GM18498 (cell line): ENCODE data around the gene PGPEP1.
"Not testable (repeated sequence)": the region's sequence is repeated elsewhere in the genome, so short reads cannot be mapped to it uniquely, and the experiment has no call there.

Source experiments
- ATAC-seq: cut with Tn5 transposase; IDR thresholded peaks from one replicate; pipeline ENCODE4 v1.9.1; 2021; ENCODE audit warnings: mild to moderate bottlenecking, moderate library complexity; ENCODE audit not compliant: unreplicated experiment

The PGPEP1 gene

GRCh38 chr19:18330868-18331267 is 9.5 kb upstream of the PGPEP1 start:
- no peak for ATAC-seq

- ATAC-seq, result no peak
Observed at GRCh38 chr19:18332917-18333530, 7.4 kb upstream of the PGPEP1 start.

GRCh38 chr19:18333680-18334079 is 6.7 kb upstream of the PGPEP1 start:
- no peak for ATAC-seq

- no peak for ATAC-seq
Observed at GRCh38 chr19:18336121-18336520, 4.3 kb upstream of the PGPEP1 start.

- ATAC-seq, result no peak
Observed at GRCh38 chr19:18338541-18338940, 1.9 kb upstream of the PGPEP1 start.

GRCh38 chr19:18339723-18340122 is 675 bp upstream of the PGPEP1 start:
- ATAC-seq, result no peak

GRCh38 chr19:18340990-18341868 is 831 bp downstream of the PGPEP1 start:
- ATAC-seq, result peak; percentile 59

GRCh38 chr19:18342090-18342632 is 1.8 kb downstream of the PGPEP1 start:
- ATAC-seq, result no peak

GRCh38 chr19:18344582-18344950 is 4.2 kb downstream of the PGPEP1 start:
- ATAC-seq, result no peak

- ATAC-seq, result no peak
Observed at GRCh38 chr19:18345296-18345695, 4.9 kb downstream of the PGPEP1 start.

GRCh38 chr19:18346091-18346490 is 5.7 kb downstream of the PGPEP1 start:
- ATAC-seq, result no peak

GRCh38 chr19:18348171-18348570 is 7.8 kb downstream of the PGPEP1 start:
- no peak for ATAC-seq

GRCh38 chr19:18348818-18349339 is 8.5 kb downstream of the PGPEP1 start:
- not testable (repeated sequence) for ATAC-seq

GRCh38 chr19:18349524-18350128 is 9.2 kb downstream of the PGPEP1 start:
- no peak for ATAC-seq

GRCh38 chr19:18350490-18350889 is 10.1 kb downstream of the PGPEP1 start:
- ATAC-seq, result no peak

- ATAC-seq, result no peak
Observed at GRCh38 chr19:18351544-18351943, 11.1 kb downstream of the PGPEP1 start.

GRCh38 chr19:18353378-18354005 is 13.1 kb downstream of the PGPEP1 start:
- no peak for ATAC-seq

GRCh38 chr19:18354743-18355142 is 14.3 kb downstream of the PGPEP1 start:
- not testable (repeated sequence) for ATAC-seq

GRCh38 chr19:18357041-18357440 is 16.6 kb downstream of the PGPEP1 start:
- no peak for ATAC-seq

- no peak for ATAC-seq
Observed at GRCh38 chr19:18361646-18362045, 21.2 kb downstream of the PGPEP1 start.

- ATAC-seq, result no peak
Observed at GRCh38 chr19:18362934-18363542, 22.6 kb downstream of the PGPEP1 start.
